Measurements from ENCODE around the gene GID4.

The GID4 gene

DNA sequence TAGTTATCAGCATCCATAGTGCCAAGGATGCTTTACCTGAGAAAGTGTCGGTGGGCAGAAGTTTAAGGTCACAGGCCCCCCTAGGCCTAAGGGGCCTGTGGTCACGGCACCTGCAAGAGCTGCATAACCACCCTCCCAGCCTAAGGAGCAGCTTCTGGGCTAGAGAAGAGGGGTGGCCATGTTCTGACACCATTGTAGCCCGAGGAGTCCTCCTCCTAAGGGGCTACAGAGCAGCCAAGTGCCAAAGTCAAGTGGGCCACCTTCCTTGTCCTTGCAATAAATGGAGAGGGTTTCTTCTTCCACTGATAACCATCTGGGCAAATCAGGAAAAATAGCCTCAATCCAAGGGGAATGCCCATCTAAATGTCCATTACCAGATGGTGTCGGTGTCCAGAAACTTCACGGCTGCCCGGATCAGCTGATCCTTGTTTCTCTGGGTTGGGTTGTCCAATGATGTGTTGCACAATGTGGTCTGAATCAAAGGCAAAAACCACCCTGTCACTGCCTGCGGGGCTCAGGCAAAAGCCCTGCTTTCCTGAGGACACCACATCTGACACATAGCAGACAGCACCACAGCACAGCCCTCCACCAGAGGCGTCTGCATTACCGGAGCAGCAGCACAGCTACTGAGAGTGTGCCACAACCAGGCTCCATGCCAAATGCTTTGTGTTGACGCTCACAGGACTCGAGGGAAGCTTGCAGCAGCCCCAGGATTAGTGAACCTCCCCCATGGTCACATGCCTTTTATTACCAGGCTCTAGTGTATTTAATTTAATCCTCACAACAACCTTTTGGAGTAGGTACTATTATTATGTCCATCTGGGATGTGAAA is 13.0 kb upstream of the GID4 start:
- TF ChIP-seq, protein P1, sequence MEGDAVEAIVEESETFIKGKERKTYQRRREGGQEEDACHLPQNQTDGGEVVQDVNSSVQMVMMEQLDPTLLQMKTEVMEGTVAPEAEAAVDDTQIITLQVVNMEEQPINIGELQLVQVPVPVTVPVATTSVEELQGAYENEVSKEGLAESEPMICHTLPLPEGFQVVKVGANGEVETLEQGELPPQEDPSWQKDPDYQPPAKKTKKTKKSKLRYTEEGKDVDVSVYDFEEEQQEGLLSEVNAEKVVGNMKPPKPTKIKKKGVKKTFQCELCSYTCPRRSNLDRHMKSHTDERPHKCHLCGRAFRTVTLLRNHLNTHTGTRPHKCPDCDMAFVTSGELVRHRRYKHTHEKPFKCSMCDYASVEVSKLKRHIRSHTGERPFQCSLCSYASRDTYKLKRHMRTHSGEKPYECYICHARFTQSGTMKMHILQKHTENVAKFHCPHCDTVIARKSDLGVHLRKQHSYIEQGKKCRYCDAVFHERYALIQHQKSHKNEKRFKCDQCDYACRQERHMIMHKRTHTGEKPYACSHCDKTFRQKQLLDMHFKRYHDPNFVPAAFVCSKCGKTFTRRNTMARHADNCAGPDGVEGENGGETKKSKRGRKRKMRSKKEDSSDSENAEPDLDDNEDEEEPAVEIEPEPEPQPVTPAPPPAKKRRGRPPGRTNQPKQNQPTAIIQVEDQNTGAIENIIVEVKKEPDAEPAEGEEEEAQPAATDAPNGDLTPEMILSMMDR (IDR thresholded peaks at IDR 0.05; ENCODE audit: control insufficient read depth, extremely low read depth, insufficient read depth): no peak
- DNase-seq (ENCODE audit: low read depth): no peak
- no peak overlapping the region for H3K4me3 ChIP-seq (ENCODE audit: low read depth, low read length)

DNA sequence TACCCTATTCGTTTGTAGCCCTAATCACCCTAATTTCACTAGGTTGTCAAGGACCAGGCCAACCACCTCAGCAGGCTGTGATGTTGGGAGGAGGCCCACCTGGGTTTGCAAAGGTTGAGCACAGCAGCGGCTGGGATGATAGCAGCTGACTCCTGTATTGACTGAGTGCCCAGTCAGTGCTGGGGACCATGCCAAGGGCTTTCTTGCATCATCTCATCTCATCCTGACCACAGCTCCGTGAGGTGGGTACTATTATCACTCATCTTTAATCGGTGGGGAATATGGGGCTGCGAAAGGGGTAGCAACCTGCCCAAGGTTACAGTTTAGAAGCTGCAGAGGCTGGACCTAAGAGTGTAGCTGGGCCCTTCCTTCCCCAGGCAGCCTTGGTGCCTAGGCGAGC is 11.9 kb upstream of the GID4 start:
- DNase-seq (ENCODE audit: low read depth): no peak
- TF ChIP-seq, protein P1 (IDR thresholded peaks at IDR 0.05; ENCODE audit: control insufficient read depth, extremely low read depth, insufficient read depth): no peak
- no peak overlapping the region for H3K4me3 ChIP-seq (ENCODE audit: low read depth, low read length)

DNA sequence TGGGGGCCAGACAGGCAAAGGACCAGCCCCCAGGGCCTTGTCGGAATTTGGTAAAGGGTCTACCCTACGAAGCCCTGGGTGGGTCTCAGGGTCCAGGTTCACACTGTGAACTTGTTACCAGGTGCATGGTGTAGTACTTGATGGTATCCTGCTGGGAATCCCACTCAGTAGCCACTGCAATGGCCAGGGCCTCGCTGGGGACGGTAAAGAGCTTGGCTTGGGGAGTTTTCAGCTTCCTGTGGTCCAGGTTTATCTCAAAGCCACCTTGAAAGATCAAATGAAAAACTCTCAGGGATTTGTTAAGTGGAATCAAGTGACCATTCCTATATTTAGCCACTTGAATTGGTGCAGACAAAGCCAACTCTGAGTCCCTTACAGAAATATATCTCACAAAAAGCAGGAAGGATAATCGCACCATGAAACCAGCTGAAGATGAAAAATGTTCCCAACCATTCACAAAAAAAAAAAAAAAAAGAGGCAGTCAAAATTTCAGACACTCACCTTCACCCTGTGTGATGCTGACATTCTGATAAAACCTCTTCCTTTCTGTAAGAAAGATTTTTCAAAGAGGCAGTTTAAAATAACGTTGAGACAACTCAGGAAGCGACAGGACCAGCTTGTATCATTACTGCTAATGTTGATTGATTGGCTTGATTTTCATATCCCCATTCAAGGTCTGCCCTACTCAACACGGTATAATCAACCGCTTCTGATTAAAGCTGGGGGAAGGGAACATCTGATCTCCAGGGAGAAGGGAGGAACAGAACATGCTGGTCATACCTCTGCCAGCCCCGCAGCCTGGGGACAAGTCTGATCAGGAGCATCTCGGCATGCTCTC is 10.9 kb upstream of the GID4 start:
- no peak overlapping the region for H3K4me3 ChIP-seq (ENCODE audit: low read depth, low read length)
- DNase-seq (ENCODE audit: low read depth): no peak
- TF ChIP-seq, protein P1 (IDR thresholded peaks at IDR 0.05; ENCODE audit: control insufficient read depth, extremely low read depth, insufficient read depth): no peak

DNA sequence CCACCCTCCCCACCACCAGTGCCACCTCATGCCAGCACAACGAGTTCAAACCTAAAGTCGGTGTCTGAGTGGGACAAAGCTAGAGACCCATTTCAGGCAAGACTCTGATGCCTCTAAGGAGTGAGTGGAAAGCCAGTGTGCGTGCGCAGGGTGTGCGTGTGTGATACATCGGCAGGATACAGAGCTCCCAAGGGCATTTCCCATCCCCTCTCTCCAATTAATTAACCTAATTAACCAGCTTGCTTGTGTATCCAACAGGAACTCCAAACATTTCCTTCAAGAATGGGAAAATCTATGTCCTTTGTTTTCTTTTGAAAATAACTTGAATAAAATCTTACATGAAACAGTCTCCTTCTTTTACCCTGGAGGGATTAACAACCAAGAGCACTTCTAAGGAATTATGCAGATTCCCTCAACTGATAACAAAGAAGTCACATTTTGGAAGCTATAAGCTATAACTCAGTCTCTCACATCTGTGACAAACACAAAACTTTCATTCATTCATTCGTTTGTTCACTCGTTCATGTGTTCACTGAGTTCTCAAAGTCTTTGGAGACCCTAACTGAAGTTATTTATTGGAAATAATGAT is 10.2 kb upstream of the GID4 start:
- TF ChIP-seq, protein P1 (IDR thresholded peaks at IDR 0.05; ENCODE audit: control insufficient read depth, extremely low read depth, insufficient read depth): no peak
- no peak overlapping the region for H3K4me3 ChIP-seq (ENCODE audit: low read depth, low read length)
- DNase-seq (ENCODE audit: low read depth): no peak

DNA sequence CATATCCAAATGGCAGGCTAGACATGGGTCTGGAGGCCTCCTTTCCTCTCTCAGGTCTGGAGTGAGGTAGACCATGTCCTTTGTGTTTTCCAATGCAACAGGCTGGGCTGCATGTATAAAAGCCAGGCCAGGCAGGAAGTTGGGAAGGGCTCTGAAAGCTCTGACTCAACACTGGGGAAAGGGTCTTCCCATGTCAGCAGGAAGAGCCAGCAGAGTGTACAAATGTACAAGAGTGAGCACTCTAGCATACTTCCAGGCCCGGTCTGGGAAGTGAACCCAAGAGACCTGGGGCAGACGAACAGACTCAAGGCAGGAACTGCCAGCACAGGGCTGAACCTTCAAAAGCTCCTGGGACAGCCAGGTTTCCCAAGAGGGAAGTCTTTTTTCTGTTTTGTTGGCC is 7.3 kb upstream of the GID4 start:
- no peak overlapping the region for H3K4me3 ChIP-seq (ENCODE audit: low read depth, low read length)
- DNase-seq (ENCODE audit: low read depth): no peak
- TF ChIP-seq, protein P1 (IDR thresholded peaks at IDR 0.05; ENCODE audit: control insufficient read depth, extremely low read depth, insufficient read depth): no peak

DNA sequence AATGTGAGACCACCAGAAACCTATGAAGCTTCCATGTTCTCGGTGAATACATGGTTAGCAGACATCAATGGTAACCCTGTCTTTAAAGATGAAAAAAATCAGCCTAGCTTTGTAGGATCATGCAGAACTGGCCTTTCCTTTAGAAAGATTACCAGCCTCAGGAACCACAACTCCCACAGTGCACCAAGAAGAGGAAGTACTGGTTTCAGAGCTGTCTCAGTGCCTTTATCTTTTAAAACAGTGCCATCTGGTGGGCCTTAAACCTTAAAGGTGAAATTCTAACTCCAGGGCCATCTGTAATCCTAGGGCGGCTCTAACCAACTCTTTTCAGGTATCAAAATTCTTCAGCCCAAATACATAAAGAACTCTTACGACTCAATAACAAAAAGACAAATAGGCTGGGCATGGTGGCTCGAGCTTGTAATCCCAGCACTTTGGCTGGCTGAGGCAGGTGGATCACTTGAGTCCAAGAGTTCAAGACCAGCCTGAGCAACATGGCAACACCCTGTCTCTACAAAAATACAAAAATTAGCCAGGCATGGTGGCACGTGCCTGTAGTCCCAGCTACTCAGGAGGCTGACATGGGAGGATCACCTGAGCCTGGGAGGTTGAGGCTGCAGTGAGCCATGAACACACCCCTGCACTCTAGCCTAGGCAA is 5.6 kb upstream of the GID4 start:
- no peak overlapping the region for H3K4me3 ChIP-seq (ENCODE audit: low read depth, low read length)
- TF ChIP-seq, protein P1 (IDR thresholded peaks at IDR 0.05; ENCODE audit: control insufficient read depth, extremely low read depth, insufficient read depth): peak; percentile 61
- DNase-seq (ENCODE audit: low read depth): peak; percentile 81

All from LNCaP clone FGC (cell line).